HTERT RPE-1 (cell line): ENCODE measurements around the gene PSME1.

Experiments
- in situ Hi-C: fragments of 300-500 bp; cut with MboI; formaldehyde crosslinking; loops from 4 replicates; pipeline ENCODE4 v1.14.3; 2020; ENCODE audit warnings: low sequenced_read_pairs

PSME1 gene

DNA sequence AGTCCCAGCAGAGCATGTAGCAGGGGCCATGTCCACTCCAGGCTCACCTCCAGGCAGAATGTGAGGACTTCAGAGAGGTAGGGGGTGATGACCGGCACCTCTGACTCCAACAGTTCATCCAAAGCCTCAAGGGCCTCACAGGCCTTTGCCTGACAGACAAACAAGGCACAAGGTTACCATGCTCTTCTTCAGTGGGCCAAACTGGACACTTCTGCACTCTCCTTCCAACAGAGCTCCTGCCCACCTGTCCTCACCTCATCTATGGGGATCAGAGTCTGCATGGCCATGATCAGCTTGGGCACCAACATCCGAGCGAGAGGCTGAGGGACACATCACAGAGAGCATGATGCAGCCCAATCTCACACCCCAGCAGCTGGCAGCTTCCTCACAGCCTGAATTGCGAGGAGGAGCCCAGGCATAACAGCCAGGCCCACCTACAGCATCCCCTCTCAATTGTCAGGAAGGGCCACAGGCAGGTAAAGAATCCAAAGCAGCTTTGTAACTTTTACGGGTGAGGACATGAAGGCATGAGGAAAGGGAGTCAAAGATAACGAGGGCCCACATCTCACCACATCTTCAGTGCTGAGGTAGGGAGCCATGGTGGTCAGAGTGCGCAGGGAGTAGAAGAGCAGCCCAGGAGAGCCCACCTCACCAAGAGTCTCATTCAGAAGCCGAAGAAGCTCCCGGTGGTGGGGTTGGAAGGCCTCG lies 51.0 kb downstream of the PSME1 start:
- in situ Hi-C loops, result no loop called here

DNA sequence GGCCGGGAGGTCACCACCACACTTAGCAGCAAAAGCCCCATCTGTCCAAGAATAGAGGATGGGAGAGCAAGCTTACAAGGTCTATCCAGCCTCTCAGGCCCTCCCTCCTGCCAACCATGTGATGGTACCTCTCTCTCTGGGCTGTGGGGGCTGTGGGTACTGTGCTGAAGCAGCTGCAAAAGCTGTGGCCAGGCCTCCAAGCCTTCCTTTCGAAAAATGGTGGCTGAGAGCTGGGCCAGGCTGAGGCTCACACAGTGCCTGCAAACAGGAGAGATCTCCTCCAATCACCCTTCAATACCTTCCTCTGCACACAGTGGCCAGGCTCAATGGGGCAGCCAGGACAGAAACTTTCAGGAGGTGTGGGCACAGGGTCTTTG lies 51.5 kb downstream of the PSME1 start:
- in situ Hi-C loops, result no loop called here
